ENCODE results near the gene FARS2.

FARS2 gene

DNA sequence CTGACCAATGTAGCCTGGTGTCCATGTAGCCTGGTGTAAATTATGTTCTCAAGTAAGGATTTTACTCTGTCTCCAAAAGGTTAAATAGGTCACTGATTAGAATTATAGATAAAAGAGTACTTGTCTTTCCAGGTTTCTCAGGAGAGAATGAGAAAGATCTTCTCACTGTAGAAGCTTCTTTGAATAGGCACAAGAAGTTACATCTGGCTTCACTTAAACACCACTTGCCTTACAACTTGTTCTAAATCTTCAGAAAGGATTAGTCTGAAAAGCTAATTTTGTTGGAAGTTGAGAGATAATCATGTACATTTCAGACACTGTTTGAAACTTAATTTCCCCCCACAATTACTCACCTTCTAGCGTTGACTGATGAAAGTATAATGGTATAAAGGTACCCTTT is 275.3 kb downstream of the FARS2 start:
- TF ChIP-seq, protein P1, sequence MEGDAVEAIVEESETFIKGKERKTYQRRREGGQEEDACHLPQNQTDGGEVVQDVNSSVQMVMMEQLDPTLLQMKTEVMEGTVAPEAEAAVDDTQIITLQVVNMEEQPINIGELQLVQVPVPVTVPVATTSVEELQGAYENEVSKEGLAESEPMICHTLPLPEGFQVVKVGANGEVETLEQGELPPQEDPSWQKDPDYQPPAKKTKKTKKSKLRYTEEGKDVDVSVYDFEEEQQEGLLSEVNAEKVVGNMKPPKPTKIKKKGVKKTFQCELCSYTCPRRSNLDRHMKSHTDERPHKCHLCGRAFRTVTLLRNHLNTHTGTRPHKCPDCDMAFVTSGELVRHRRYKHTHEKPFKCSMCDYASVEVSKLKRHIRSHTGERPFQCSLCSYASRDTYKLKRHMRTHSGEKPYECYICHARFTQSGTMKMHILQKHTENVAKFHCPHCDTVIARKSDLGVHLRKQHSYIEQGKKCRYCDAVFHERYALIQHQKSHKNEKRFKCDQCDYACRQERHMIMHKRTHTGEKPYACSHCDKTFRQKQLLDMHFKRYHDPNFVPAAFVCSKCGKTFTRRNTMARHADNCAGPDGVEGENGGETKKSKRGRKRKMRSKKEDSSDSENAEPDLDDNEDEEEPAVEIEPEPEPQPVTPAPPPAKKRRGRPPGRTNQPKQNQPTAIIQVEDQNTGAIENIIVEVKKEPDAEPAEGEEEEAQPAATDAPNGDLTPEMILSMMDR (IDR thresholded peaks at IDR 0.05; ENCODE audit: low read depth, low read length, missing control alignments), result no peak
- DNase-seq (ENCODE audit: extremely low read depth, low read depth), result no peak
- no peak overlapping the region for H3K4me3 ChIP-seq (replicated peaks; ENCODE audit: low read depth, low read length)

DNA sequence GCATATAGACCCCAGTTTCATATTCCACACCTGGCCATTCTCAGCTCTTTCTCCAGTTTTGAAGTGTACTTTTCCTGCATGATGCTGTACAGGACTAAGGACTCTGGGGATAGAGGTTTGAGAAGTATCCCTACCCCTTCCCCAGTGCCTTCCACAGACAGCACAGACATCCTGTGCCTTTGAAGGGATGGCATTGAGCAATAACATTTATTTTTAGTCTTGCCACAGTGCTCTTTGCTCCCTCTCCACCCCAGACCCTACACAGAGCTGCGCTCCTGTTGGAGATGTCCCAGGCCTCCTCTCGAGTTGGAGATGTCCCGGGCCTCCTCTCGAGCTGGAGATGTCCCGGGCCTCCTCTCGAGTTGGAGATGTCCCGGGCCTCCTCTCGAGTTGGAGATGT is 275.8 kb downstream of the FARS2 start:
- H3K4me3 ChIP-seq (replicated peaks; ENCODE audit: low read depth, low read length), result no peak overlapping the region
- TF ChIP-seq, protein P1 (IDR thresholded peaks at IDR 0.05; ENCODE audit: low read depth, low read length, missing control alignments), result no peak
- no peak for DNase-seq (ENCODE audit: extremely low read depth, low read depth)

DNA sequence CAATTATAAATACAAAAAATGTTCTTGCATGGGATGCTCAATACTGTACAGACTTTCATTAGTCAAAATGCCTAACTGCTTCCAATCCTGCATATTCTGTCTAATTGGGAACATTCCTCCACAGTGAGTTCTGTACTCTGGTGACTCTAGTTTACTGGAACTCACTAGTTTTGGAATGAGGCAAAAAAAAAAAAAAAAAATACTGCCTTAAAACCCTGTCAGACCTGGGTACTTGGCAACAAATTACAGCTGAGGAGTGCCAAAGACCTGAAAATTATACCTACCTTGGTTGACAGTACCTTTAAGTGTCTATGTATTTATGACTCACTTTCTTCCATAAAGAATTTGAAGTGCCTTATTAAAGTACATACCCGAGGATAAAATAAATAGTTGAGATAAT is 276.7 kb downstream of the FARS2 start:
- DNase-seq (ENCODE audit: extremely low read depth, low read depth), result no peak
- TF ChIP-seq, protein P1 (IDR thresholded peaks at IDR 0.05; ENCODE audit: low read depth, low read length, missing control alignments), result no peak
- no peak overlapping the region for H3K4me3 ChIP-seq (replicated peaks; ENCODE audit: low read depth, low read length)

DNA sequence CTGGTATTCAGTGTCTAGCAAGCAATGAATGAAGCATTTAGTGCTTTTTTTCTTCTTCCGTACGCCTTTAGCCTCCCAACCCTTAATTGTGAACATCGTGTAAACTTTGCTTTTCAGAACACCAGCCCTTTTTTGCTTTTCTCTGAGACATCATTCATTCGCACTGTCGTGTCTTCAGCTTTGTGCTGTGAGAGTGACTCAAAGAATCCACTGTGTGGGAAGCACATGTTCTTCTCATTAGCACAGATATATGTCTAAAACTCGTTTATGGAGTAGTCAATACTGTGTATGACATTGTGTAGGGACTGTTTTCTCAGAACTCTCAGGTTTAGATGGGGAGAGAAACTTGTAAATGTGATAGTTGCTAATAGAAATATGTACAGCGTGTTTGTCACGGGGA is 279.1 kb downstream of the FARS2 start:
- TF ChIP-seq, protein P1 (IDR thresholded peaks at IDR 0.05; ENCODE audit: low read depth, low read length, missing control alignments), result no peak
- DNase-seq (ENCODE audit: extremely low read depth, low read depth), result no peak
- H3K4me3 ChIP-seq (replicated peaks; ENCODE audit: low read depth, low read length), result no peak overlapping the region

DNA sequence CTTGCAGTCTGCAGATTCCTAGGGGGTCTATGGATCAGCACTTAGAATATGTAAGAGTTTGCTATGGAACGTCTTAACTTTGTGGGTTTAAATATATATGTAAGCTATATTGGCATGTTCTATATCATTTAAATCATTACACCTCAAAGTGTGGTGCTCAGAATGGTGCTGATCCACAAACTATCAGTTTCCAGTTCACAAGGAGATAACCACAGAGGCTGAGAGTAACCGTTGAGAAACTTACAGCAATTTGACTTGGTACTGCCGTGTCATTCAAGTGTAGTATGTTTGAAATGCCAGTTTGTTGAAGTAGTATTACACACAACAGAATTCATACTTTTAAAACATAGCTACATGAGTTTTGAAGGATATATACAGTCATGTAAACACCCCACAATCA is 279.7 kb downstream of the FARS2 start:
- H3K4me3 ChIP-seq (replicated peaks; ENCODE audit: low read depth, low read length), result no peak overlapping the region
- TF ChIP-seq, protein P1 (IDR thresholded peaks at IDR 0.05; ENCODE audit: low read depth, low read length, missing control alignments), result no peak
- no peak for DNase-seq (ENCODE audit: extremely low read depth, low read depth)

DNA sequence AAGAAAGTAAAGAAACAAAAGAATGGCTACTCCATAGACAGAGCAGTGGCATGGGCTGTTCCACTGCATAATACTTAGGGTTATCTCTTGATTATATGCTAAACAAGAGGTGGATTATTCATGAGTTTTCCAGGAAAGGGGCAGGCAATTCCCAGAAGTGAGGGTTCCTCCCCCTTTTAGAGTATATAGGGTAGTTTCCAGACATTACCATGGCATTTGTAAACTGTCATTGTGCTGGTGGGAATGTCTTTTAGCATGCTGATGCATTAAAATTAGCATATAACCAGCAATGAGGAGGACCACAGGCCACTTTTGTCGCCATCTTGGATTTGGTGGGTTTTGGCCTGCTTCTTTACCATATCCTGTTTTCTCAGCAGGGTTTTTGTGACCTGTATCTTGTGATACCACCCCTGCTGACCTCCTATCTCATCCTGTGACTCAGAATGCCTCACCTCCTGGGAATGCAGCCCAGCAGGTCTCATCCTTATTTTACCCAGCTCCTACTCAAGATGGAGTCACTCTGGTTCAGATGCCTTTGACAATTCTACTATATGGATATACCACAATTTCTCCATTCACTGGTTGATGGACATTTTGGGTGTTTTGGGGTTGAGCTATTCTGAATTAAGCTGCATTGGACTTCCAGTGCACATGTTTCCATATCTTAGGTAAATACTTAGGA is 280.6 kb downstream of the FARS2 start:
- no peak overlapping the region for H3K4me3 ChIP-seq (replicated peaks; ENCODE audit: low read depth, low read length)
- no peak for DNase-seq (ENCODE audit: extremely low read depth, low read depth)
- TF ChIP-seq, protein P1 (IDR thresholded peaks at IDR 0.05; ENCODE audit: low read depth, low read length, missing control alignments), result no peak

DNA sequence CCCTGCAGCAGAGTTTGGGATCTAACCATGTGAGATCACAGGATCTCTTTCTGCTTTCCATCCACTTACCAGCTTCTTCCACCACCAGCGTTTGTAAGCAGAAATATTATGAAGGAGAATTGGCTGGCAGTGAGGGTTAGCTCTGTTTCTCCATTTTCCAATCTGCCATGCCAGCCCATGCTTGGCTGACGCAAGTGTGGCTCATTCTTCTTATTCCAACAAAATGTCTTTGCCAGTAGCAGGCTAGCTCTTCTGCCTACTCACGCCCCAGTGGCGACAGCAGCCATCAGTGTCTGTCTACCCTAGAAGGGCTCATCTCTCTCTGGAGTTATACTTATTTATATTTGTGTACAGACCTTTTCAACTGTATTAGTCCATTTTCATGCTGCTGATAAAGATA is 286.2 kb downstream of the FARS2 start:
- no peak for DNase-seq (ENCODE audit: extremely low read depth, low read depth)
- no peak overlapping the region for H3K4me3 ChIP-seq (replicated peaks; ENCODE audit: low read depth, low read length)
- TF ChIP-seq, protein P1 (IDR thresholded peaks at IDR 0.05; ENCODE audit: low read depth, low read length, missing control alignments), result no peak
